GM20000 (cell line): ENCODE results near the gene MAPKAPK2.
A peak's percentile ranks its signal among the peaks of the same experiment; 100 is the strongest.

Experiments used
- DNase-seq: peaks from one replicate; pipeline ENCODE4 v3.0.0; 2012; ENCODE audit warnings: low spot score
- TF ChIP-seq, protein P1 (sequence below): IDR thresholded peaks from 2 replicates; pipeline ENCODE4 v1.5.1; 2012; ENCODE audit warnings: mild to moderate bottlenecking, control low read depth; ENCODE audit errors: extremely low read depth, missing control alignments

Gene MAPKAPK2

DNA sequence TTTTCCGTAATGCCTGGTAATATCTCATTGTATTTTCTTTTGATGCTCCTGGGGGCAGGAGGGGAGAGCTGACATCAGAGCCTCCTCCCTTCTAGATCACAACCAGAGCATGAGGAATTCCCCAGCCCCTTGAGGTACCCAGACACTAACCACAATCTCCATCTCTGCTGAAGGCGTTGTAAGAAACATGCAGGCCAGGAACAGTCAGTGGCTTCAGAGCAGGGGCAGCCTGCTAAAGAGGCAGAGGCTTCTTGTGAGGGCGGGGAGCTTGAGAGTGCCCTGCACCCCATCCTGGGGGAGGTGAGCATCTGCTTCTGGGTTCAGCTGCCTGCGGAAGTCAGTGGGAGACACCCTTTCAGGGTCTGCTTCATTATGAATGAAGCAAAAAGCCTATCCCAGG, 19.0 kb downstream of the MAPKAPK2 start:
- DNase-seq = peak; percentile 68
- TF ChIP-seq, protein P1, sequence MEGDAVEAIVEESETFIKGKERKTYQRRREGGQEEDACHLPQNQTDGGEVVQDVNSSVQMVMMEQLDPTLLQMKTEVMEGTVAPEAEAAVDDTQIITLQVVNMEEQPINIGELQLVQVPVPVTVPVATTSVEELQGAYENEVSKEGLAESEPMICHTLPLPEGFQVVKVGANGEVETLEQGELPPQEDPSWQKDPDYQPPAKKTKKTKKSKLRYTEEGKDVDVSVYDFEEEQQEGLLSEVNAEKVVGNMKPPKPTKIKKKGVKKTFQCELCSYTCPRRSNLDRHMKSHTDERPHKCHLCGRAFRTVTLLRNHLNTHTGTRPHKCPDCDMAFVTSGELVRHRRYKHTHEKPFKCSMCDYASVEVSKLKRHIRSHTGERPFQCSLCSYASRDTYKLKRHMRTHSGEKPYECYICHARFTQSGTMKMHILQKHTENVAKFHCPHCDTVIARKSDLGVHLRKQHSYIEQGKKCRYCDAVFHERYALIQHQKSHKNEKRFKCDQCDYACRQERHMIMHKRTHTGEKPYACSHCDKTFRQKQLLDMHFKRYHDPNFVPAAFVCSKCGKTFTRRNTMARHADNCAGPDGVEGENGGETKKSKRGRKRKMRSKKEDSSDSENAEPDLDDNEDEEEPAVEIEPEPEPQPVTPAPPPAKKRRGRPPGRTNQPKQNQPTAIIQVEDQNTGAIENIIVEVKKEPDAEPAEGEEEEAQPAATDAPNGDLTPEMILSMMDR = no peak

DNA sequence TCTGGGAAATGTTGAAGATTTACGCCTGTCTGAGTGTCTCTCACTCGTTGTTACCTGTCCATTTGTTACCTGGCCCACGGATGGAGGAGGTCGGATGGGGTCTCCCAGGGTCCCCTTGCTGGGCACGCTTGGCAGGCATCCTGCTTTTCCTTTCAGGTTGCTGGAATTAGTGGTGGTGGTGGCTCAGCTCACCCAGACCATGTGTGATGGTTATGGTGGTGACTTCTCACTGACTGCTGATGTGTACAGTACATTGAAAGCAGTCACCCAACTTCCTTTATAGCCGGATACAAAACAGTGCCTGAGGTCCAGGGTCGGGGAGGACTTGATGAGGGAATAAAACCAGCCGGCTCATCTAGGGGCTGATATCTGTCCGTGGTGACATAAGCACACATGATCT, 19.5 kb downstream of the MAPKAPK2 start:
- TF ChIP-seq, protein P1 = no peak
- no peak for DNase-seq

DNA sequence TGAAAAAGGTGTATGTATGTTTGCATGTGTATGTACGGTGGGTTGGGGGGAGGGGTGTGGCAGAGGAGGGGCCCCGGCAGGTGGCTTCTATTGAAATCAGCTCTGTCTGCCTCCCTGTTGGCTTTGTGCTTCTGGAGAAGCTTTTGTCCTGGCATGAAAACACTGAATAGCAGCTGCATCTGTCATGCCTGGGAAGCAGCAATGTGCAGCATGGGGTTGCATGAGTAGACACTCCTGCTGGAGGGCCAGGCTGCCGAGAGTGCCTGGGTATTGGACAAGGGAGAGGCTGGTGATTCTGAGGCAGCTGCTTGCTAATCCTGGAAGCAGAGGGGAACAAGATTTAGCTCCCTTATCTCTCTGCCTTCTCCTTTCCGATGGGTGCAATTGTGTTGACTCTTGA, 20.5 kb downstream of the MAPKAPK2 start:
- no peak for DNase-seq
- TF ChIP-seq, protein P1 = no peak

DNA sequence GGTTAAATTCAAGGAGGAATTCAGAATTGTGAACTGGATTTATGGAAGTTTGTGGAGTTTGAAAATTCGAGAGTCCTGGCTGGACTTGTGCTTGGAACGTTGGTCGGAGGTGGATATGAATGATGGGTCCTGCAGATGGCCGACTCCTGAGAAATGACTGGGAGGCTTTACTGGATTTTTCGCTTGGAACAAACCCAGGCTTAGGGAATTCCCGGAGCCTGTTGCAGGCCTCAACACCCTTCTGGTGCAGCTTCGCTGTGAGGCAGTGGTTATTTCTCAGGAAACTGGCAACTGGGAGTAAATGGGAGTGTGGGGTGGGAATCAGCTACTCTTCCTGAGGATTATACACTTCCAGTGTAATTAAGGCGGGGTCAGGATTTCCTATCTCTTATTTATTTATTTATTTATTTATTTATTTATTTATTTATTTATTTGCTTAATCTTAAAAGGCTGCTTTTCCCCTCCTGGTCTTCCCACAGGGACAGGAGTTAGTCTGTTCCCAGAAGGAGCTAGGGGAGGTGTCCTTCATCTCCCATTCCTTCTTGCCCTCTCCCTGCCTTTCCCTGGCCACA, 21.1 kb downstream of the MAPKAPK2 start:
- TF ChIP-seq, protein P1 = no peak
- no peak for DNase-seq

DNA sequence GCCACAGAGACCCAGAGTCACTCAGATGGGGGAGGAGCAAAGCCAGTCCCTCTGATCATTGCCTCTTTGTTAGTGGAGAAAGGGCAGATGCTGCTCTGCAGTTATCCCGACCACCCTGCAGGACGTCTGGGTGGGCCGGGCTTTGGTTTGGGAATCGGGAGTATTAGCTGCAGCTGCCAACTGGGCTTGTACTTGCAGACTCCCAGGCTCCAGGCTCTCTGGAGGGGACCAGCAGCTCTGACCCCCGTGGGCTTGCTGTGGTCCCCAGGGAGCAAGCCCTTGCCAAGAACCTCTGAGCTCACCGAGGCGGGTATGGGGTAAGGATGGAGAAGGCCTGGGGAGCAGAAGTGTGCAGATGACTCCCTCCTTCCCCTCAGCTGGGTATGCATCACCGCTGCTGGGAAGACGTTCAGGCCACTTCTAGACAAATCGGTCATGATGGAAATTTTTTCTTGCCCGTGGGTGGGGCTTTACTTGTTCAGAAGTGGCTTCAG, 21.6 kb downstream of the MAPKAPK2 start:
- DNase-seq = no peak
- TF ChIP-seq, protein P1 = no peak

DNA sequence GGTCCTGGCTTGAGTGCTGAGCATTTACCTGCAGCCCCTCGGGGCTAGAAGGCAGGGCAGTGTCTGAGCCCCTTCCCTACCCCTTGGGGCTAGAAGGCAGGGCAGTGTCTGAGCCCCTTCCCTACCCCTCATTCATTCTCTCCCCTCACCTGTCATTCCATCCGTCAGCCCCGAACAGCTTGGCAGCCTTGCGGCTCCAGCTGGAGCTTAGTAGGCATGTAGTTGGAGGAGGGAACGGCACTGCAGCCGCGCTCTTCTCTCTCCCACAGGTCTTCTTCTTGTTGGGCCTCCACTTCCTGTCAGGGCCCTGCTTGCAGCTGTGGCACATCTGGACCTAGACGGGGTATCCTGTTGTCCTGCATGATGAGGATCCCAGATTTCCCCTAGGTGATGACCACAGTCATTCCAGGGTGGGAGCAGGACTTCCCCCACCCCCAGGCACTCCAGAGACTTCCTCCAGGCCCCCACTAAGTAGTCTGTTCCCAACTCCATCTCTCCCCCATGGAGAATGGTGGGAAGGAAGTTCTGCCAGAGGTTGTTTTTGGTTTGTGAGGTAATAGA, 22.2 kb downstream of the MAPKAPK2 start:
- no peak for DNase-seq
- TF ChIP-seq, protein P1 = no peak

DNA sequence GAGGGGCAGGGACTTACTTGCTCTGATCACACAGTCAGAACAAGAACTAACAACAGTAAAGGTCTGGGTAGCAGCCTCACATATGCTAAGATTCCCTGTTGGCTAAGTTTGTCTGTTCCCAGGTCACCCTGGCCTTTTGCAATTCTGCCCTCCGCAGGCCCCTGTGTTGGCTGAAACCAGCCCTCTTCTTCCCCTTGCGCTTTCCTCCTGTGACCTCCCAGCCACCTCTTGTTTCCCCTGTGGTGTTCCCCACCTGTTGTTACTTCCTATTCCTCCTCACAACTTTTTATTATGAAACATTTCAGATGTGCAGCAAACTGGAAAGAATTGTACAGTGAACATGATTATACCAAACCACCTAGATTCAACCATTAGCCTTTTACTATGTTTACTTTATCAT, 23.4 kb downstream of the MAPKAPK2 start:
- TF ChIP-seq, protein P1 = no peak
- no peak for DNase-seq
